PC-3 (cell line): ENCODE measurements around the gene BCL2L15.

ENCODE experiments used
- EZH2 ChIP-seq: fragments of 300-600 bp; sonication (generic); IDR thresholded peaks from one replicate; pipeline ENCODE4 v1.6.1; 2017; ENCODE audit warnings: antibody characterized with exemption, mild to moderate bottlenecking, low read length; ENCODE audit not compliant: unreplicated experiment
- TF ChIP-seq, protein P1 (sequence below): fragments of 300-600 bp; sonication (generic); conservative IDR thresholded peaks from 2 replicates; pipeline ENCODE4 v1.5.1; 2017; ENCODE audit warnings: antibody characterized with exemption, low read depth, mild to moderate bottlenecking, low read length

DNA sequence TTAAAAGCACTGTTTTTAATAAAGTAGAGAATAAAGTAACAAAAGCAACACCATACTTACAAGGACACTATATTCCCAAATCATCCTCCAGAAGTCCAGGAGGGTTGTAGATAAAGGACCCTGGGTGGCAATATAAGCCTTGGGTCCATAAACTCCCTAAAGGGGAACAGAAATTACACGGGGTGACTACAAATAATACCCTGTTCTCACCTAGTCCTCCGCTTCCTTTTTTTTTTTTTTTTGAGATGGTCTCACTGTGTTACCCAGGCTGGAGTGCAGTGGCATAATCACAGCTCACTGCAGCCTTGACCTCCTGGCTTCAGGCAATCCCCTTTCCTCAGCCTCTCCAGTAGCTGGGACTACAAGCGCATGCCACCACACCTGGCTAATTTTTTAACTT, 29.0 kb downstream of the BCL2L15 start:
- no peak for TF ChIP-seq EZH2
- TF ChIP-seq, protein P1, sequence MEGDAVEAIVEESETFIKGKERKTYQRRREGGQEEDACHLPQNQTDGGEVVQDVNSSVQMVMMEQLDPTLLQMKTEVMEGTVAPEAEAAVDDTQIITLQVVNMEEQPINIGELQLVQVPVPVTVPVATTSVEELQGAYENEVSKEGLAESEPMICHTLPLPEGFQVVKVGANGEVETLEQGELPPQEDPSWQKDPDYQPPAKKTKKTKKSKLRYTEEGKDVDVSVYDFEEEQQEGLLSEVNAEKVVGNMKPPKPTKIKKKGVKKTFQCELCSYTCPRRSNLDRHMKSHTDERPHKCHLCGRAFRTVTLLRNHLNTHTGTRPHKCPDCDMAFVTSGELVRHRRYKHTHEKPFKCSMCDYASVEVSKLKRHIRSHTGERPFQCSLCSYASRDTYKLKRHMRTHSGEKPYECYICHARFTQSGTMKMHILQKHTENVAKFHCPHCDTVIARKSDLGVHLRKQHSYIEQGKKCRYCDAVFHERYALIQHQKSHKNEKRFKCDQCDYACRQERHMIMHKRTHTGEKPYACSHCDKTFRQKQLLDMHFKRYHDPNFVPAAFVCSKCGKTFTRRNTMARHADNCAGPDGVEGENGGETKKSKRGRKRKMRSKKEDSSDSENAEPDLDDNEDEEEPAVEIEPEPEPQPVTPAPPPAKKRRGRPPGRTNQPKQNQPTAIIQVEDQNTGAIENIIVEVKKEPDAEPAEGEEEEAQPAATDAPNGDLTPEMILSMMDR = no peak
